Activated CD8-positive, alpha-beta T cell treated with anti-CD3 and anti-CD28 coated beads, Interleukin-2, amount 10 ng/mL, durations not matched to agents 7 days and 5 days (primary cell): Measurements from ENCODE around the gene TM2D1. TPM values are rescaled to one million over a fixed set of nuclear protein-coding genes. Genes with fewer than 3 reads are reported as not detected.

Source experiments
- ATAC-seq: fragments of 150-1000 bp; cut with Tn5 transposase; one replicate; pipeline ENCODE4 v1.10.0; 2021; ENCODE audit warnings: moderate library complexity
- CTCF ChIA-PET: fragments of 350-600 bp; sonication (Branson Sonifier 250); formaldehyde crosslinking; loops from one replicate; lab custom pipeline; 2021; ENCODE audit warnings: antibody characterized with exemption; lab: Charles Lee
- POLR2A ChIA-PET: fragments of 350-600 bp; sonication (Branson Sonifier 250); formaldehyde crosslinking; loops from one replicate; lab custom pipeline; 2021; ENCODE audit warnings: antibody characterized with exemption; lab: Charles Lee
- DNase-seq: peaks from one replicate; pipeline ENCODE4 v3.0.0-alpha.2; 2020
- H3K27ac Mint-ChIP-seq: one replicate; pipeline ENCODE4 v1.8.0; 2021; ENCODE audit warnings: mild to moderate bottlenecking, mixed read lengths
- H3K27me3 Mint-ChIP-seq: one replicate; pipeline ENCODE4 v1.8.0; 2021; ENCODE audit warnings: low read depth, mixed read lengths
- H3K36me3 Mint-ChIP-seq: one replicate; pipeline ENCODE4 v1.8.0; 2021; ENCODE audit warnings: low read depth, mixed read lengths
- H3K4me1 Mint-ChIP-seq: one replicate; pipeline ENCODE4 v1.8.0; 2021; ENCODE audit warnings: low read depth, mixed read lengths
- H3K4me3 Mint-ChIP-seq: one replicate; pipeline ENCODE4 v1.8.0; 2021; ENCODE audit warnings: mild to moderate bottlenecking, mixed read lengths
- H3K9me3 Mint-ChIP-seq: one replicate; pipeline ENCODE4 v1.8.0; 2022; ENCODE audit warnings: mixed read lengths; ENCODE audit not compliant: insufficient read depth
- total RNA-seq, 2 experiments: library from RNA; stranded (reverse); gene quantifications; one replicate each; pipeline ENCODE4 v1.2.3, GENCODE V29; 2021

Gene TM2D1
- total RNA-seq, 2 experiments from 2014 or later, result 25.8 to 28.5 TPM

DNA sequence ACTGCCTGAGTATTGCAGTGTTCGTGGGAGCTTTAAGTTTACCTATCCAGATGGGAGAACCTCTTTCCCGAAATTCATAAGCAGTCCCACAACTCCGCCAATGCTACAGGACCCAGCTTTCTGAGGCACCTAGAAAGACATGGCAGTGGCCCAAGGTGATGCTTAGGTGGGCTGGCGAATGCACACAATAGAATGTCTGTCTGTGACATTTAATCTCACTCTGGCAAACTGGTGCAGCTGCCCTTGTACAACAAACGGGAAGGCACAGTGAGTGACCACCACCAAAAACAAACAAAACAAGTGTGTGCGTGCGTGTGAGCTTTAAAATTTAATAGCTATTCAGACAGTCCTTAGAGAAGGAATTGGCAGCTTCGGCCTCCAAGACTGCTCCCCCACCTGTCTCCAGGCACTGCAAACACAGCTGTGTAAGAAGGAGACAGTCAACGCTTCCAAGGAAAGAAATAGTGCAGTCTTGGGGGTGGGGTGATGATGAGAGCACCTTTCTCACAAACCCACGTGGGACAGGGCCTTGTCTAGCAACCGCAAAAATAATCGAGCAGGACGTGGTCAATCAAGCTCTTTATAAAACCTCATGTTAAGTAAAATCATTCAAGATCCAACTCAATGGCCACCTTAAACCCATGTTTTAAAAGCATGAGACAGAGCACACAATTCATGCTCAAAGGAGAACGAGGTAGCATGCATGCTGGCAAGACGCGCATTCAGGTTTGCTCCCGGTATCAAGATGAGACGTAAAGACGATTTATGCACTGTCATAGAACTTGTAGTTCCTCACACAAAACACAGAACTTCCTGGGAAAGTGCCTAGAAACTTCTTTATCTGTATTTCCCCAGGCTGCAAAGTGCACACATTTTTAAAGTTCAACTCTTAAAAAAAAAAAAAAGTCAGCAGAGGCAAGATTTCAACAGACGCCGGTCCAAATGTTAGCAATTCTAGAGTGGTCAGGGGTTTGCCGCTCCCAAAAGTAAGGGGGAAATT lies 84.1 kb downstream of the TM2D1 start:
- Mint-ChIP-seq H3K9me3 (no peaks in the 10 kb centered on the region), H3K4me1 (peaks cover 11% of the 10 kb centered on the region), H3K27me3 (peaks cover 11% of the 10 kb centered on the region), H3K27ac (no peak overlapping the region), H3K36me3 (no peaks in the 10 kb centered on the region), H3K4me3 (no peak overlapping the region)
- no peak for ATAC-seq
- ChIA-PET POLR2A (no interaction called here), CTCF (interaction anchor here (1.0 to 3.1 kb wide), 7 partner anchors 8 to 597 kb away, joined by 3 to 9 read pairs (median 4); no protein-coding TSS in a partner anchor)
- peak; percentile 30 for DNase-seq

DNA sequence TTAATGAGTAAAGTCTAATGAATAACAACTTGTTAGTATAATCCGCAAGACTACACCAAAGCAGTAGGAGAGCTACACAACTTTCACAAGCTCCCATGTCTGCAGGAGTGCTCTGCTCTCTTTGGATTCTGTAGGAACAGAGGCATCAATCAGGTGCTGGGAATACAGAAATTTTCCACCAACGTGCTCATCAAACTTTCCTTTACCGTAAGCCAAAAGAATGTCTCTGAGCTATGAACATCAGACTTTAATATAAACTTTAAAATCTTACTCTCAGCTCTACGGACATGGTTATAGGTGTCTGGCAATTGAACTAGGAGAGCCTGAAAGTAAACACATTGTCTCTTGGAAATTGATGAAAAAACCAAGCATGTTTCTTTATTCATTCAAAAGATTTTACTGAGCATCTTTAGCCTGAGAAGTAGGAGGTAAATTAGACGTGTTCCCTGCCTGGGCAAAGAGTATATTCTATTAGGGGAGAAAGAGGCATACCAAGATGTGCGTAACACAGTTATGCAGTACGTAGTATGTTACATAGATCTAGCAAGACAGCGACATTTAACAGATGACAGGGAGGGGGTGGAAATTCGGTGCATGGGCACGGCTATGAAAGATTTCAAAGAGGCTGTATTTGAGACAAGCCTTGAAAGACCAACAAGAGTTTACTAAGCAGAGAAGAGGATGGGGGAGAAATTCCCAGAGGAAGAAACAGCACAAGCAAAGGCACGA lies 85.2 kb downstream of the TM2D1 start:
- no peak overlapping the region for H3K27ac Mint-ChIP-seq

DNA sequence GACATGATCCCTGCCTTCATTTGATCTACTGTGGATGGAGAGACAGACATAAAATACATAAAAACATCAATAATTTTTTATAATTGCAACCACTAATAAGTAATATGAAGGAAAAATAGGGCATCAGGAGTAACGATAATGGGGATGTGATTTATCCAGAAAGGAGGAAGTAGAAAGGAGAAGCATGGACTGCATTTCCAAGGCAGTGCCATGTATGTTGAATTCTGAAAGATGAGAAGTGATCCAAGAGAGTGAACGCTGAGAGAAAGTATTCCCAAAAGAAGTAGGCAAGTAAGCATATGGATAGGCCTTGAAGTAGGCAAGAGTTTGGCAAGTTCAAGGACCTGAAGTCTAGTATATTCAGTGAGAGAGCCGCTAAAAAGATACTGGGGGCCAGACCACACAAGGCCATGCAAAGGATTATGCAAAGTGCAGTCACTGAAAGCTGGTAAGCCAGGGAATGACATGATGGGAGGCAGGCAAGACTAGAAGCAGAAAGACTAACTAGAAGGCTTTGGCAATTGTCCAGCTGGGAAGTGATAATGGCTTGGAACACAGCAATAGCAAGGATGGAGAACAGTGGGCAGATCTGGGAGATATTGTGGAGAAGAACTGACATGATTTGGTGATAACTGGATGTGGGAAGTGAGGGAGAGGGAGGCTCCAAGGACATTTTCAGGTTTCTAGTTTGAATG lies 85.9 kb downstream of the TM2D1 start:
- ChIA-PET POLR2A (no interaction called here), CTCF (no interaction called here)
- H3K27me3 Mint-ChIP-seq, result peaks cover 14% of the 10 kb centered on the region
- peaks cover 11% of the 10 kb centered on the region for H3K4me1 Mint-ChIP-seq
- H3K9me3 Mint-ChIP-seq, result no peaks in the 10 kb centered on the region
- DNase-seq (no peak), ATAC-seq (no peak)
- no peak overlapping the region for H3K4me3 Mint-ChIP-seq
- H3K27ac Mint-ChIP-seq, result no peak overlapping the region
- H3K36me3 Mint-ChIP-seq, result no peaks in the 10 kb centered on the region

More for the DNA sequence above, 85.2 kb downstream of the TM2D1 start:
- POLR2A ChIA-PET, result no interaction called here
- H3K4me3 Mint-ChIP-seq, result no peak overlapping the region
- DNase-seq (no peak), ATAC-seq (no peak)
- H3K36me3 Mint-ChIP-seq, result no peaks in the 10 kb centered on the region
- H3K4me1 Mint-ChIP-seq, result peaks cover 11% of the 10 kb centered on the region
- H3K9me3 Mint-ChIP-seq, result no peaks in the 10 kb centered on the region
- CTCF ChIA-PET, result interaction anchor here (3.1 kb wide), 1 partner anchor 51 kb away, joined by 9 read pairs; no protein-coding TSS in a partner anchor
- peaks cover 14% of the 10 kb centered on the region for H3K27me3 Mint-ChIP-seq

DNA sequence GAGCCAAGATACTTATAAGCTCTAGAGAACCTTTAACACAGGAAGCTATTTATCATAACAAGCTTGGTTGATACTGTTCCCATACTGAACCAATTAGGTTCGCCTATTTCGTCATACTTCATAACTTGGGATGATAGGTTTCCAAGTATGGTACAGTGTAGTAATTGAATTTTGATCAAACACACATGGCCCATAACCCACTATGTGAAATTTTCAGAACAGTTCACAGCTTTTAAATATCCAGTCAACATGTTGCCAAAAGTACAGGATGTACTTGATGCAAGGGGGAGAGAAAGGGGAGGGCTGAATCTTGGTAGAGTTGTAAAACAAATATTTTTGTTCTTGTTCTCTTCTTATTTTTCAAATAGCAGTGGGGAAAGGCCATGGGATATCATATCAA lies 86.6 kb downstream of the TM2D1 start:
- CTCF ChIA-PET, result no interaction called here
- no peak for DNase-seq

DNA sequence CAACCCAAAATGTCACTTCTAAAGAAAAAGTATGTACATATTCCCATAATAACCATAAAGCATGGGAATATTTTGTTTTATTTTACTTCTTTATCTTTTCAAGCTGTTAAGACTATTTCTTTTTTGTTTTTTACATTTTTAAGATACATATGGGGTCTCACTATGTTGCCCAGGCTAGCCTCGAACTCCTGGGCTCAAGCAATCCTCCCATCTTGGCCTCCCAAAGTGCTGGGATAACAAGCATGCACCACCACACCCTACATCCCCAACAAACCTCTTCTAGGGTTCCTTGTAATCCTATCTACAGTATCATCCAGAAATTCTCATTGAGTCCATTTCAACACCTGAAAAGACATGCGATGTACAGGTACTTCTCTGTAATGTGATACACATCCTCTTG lies 87.5 kb downstream of the TM2D1 start:
- H3K9me3 Mint-ChIP-seq, result no peaks in the 10 kb centered on the region
- no peak overlapping the region for H3K27ac Mint-ChIP-seq
- ChIA-PET CTCF (no interaction called here), POLR2A (no interaction called here)
- peaks cover 11% of the 10 kb centered on the region for H3K4me1 Mint-ChIP-seq
- H3K36me3 Mint-ChIP-seq, result no peaks in the 10 kb centered on the region
- ATAC-seq (no peak), DNase-seq (no peak)
- peaks cover 15% of the 10 kb centered on the region for H3K27me3 Mint-ChIP-seq
- no peak overlapping the region for H3K4me3 Mint-ChIP-seq

More for the DNA sequence above, 86.6 kb downstream of the TM2D1 start:
- Mint-ChIP-seq H3K4me1 (peaks cover 11% of the 10 kb centered on the region), H3K36me3 (no peaks in the 10 kb centered on the region), H3K27me3 (peaks cover 14% of the 10 kb centered on the region), H3K27ac (no peak overlapping the region), H3K4me3 (no peak overlapping the region), H3K9me3 (no peaks in the 10 kb centered on the region)
- no peak for ATAC-seq
- POLR2A ChIA-PET, result interaction anchor here (0.6 kb wide), 1 partner anchor 434 kb away, joined by 3 read pairs; no protein-coding TSS in a partner anchor

DNA sequence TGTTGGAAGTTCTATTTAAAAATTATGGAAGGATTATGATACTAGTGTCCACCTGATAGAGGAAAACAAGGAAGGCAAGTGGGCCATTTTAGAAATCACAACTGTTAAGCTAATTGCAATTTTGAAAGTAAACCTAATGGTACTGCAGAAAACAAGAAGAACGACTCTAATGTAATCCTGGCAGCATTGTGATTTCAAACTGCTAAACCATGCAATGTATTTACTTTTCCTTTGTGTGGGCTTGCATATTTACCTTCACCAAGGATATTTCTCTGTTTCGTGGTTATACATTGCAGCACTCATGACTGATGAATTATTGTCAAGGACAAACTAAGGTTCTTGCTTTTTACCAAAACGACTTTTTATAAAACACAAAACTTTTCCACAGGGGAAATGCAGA lies 88.1 kb downstream of the TM2D1 start:
- Mint-ChIP-seq H3K27ac (no peak overlapping the region), H3K36me3 (no peaks in the 10 kb centered on the region), H3K4me1 (peaks cover 10% of the 10 kb centered on the region), H3K4me3 (no peak overlapping the region), H3K9me3 (no peaks in the 10 kb centered on the region), H3K27me3 (peaks cover 15% of the 10 kb centered on the region)
- CTCF ChIA-PET, result no interaction called here
- ATAC-seq (no peak), DNase-seq (no peak)
- POLR2A ChIA-PET, result no interaction called here

DNA sequence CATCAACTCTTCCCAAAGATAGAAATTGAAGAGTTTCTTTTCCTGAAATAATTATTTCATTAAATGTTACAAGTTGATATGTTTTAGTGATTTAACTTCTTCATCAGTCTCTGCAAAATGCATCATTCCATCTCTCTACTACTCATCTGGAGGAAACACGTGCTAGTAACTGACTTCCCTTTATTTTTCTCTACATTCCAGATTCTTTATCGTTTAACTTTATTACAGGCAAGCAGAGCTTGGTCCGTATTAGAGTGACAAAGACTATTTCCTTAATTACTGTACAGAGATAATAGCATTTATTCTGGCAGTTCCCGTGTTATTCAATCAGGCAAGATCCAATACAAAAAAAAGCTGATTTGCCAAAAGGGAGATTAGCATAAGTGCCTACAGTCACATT lies 88.6 kb downstream of the TM2D1 start:
- no peak overlapping the region for H3K4me3 Mint-ChIP-seq
- no peak overlapping the region for H3K27ac Mint-ChIP-seq
- no peak for DNase-seq
- ChIA-PET CTCF (no interaction called here), POLR2A (no interaction called here)
- peaks cover 15% of the 10 kb centered on the region for H3K27me3 Mint-ChIP-seq
- no peaks in the 10 kb centered on the region for H3K9me3 Mint-ChIP-seq
- peaks cover 6% of the 10 kb centered on the region for H3K4me1 Mint-ChIP-seq
- H3K36me3 Mint-ChIP-seq, result no peaks in the 10 kb centered on the region
- no peak for ATAC-seq

DNA sequence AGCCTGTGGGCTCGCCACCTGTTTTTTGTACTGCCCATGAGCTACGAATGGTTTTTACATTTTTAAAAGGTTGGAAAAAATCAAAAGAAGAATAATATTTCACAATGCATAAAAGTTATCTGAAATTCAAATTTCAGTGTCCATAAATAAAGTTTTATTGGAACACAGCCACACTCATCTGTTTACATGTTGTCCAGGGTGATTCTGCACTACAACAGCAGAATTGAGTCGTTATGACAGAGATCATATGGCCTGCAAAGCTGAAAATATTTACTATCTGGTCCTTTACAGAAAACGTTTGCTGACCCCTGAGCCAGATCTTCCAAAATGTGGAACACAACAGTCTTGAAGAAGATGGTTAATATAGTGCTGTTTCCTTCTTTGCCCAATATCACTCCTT lies 89.4 kb downstream of the TM2D1 start:
- no peak for DNase-seq
- no peaks in the 10 kb centered on the region for H3K36me3 Mint-ChIP-seq
- no peaks in the 10 kb centered on the region for H3K9me3 Mint-ChIP-seq
- H3K27me3 Mint-ChIP-seq, result peaks cover 15% of the 10 kb centered on the region
- no peak overlapping the region for H3K4me3 Mint-ChIP-seq
- ChIA-PET CTCF (no interaction called here), POLR2A (interaction anchor here (0.6 kb wide), 1 partner anchor 629 kb away, joined by 3 read pairs; no protein-coding TSS in a partner anchor)
- no peaks in the 10 kb centered on the region for H3K4me1 Mint-ChIP-seq
- H3K27ac Mint-ChIP-seq, result no peak overlapping the region
- ATAC-seq, result no peak

DNA sequence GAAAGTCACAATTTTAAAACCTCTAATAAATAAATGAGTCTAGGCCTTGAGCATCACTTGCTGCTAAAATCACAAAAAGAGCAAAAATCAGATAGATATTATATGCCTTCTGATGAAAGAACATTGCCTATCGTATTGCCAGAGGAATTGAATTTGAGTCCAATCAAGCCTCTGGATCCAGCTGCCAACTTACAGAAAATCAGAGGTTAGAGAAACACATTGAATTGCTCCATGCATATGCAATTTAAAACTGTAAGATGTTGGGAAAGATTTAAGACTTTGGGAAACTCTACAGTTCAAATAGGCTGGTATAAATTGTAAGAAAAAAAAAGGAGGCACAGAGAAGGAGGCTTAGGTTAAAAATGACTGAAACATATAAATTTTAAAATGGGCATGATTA lies 93.5 kb downstream of the TM2D1 start:
- POLR2A ChIA-PET, result no interaction called here
- H3K27me3 Mint-ChIP-seq, result peaks cover 8% of the 10 kb centered on the region

More for the DNA sequence above, 93.5 kb downstream of the TM2D1 start:
- H3K36me3 Mint-ChIP-seq, result no peaks in the 10 kb centered on the region
- H3K27ac Mint-ChIP-seq, result no peak overlapping the region
- no peak for ATAC-seq
- H3K4me3 Mint-ChIP-seq, result no peak overlapping the region
- DNase-seq, result no peak
- CTCF ChIA-PET, result interaction anchor here (1.1 to 1.8 kb wide), 3 partner anchors 43 to 581 kb away, joined by 4 read pairs; no protein-coding TSS in a partner anchor
- H3K4me1 Mint-ChIP-seq, result no peaks in the 10 kb centered on the region
- no peaks in the 10 kb centered on the region for H3K9me3 Mint-ChIP-seq
